K562 (cell line): Measurements from ENCODE around the gene PARD3.

ENCODE experiments used
- ATF1 ChIP-seq, 2 experiments: fragments of 450-650 bp in 1 of 2; IDR thresholded peaks; 2 replicates each; pipeline ENCODE4 v1.6.1; 2016; ENCODE audit warnings: missing compliant biosample characterization in 1 of 2, missing genetic modification characterization in 1 of 2
- CBFB ChIP-seq: sonication (generic); formaldehyde crosslinking; IDR thresholded peaks from 2 replicates; pipeline ENCODE4 v1.4.0; 2020; ENCODE audit warnings: mild to moderate bottlenecking, missing genetic modification reagents
- EZH2 ChIP-seq: IDR thresholded peaks from 2 replicates; pipeline ENCODE4 v1.6.1; 2012; ENCODE audit warnings: low read depth, mild to moderate bottlenecking, inconsistent platforms, low read length, borderline replicate concordance
- NFIC ChIP-seq: fragments of 450-650 bp; IDR thresholded peaks from 2 replicates; pipeline ENCODE4 v1.6.1; 2017; ENCODE audit warnings: mild to moderate bottlenecking, inconsistent platforms
- TCF7 ChIP-seq: sonication (generic); IDR thresholded peaks from 2 replicates; pipeline ENCODE4 v1.6.1; 2016; ENCODE audit warnings: antibody characterized with exemption, borderline replicate concordance
- ZNF217 ChIP-seq: sonication (generic); formaldehyde crosslinking; IDR thresholded peaks from 2 replicates; pipeline ENCODE4 v1.8.0; 2022; ENCODE audit warnings: mild to moderate bottlenecking, missing genetic modification reagents
- TF ChIP-seq, protein P1 (sequence below): IDR thresholded peaks from 2 replicates; pipeline ENCODE4 v1.6.1; 2012; ENCODE audit warnings: low read depth, low read length, improper control_type of control experiment, borderline replicate concordance
- TF ChIP-seq, protein P2 (sequence below), 2 experiments: fragments of 450-650 bp in 1 of 2; sonication (generic) in 1 of 2; formaldehyde crosslinking; conservative IDR thresholded peaks; 2 replicates each; pipeline versions ENCODE4 v1.4.0 to v1.8.1; 2020 to 2022; ENCODE audit warnings: mild to moderate bottlenecking in 1 of 2, missing genetic modification reagents in 1 of 2

DNA sequence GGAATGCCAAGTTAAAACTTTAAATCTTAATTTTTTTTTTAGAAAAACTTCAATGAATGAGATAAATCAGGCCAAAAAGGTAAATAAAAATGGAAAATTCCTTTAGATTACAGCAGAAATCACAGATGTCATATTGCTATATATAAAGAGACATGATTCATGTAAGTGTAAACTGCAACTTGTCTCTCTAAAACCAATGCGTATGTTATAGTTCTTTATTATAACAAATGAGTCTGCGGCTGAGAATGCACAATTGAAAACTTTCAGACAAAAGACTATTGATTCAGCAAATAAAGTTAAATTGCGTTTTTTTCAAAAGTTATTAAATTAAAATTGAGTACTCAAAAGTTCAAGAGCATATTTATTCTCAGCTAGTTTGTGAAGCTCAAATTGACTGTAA lies 425.3 kb downstream of the PARD3 start:
- TF ChIP-seq EZH2 (no peak), NFIC (no peak), TCF7 (no peak), CBFB (CRISPR knock-in tag) (no peak), ZNF217 (no peak), ATF1 (CRISPR knock-in tag; IDR thresholded peaks at IDR 0.05) (no peak), ATF1 (tag; IDR thresholded peaks at IDR 0.05) (no peak)
- TF ChIP-seq, protein P1, sequence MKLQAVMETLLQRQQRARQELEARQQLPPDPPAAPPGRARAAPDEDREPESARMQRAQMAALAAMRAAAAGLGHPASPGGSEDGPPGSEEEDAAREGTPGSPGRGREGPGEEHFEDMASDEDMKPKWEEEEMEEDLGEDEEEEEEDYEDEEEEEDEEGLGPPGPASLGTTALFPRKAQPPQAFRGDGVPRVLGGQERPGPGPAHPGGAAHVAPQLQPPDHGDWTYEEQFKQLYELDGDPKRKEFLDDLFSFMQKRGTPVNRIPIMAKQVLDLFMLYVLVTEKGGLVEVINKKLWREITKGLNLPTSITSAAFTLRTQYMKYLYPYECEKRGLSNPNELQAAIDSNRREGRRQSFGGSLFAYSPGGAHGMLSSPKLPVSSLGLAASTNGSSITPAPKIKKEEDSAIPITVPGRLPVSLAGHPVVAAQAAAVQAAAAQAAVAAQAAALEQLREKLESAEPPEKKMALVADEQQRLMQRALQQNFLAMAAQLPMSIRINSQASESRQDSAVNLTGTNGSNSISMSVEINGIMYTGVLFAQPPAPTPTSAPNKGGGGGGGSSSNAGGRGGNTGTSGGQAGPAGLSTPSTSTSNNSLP: no peak
- TF ChIP-seq, protein P2, sequence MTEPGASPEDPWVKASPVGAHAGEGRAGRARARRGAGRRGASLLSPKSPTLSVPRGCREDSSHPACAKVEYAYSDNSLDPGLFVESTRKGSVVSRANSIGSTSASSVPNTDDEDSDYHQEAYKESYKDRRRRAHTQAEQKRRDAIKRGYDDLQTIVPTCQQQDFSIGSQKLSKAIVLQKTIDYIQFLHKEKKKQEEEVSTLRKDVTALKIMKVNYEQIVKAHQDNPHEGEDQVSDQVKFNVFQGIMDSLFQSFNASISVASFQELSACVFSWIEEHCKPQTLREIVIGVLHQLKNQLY (CRISPR knock-in tag; conservative IDR thresholded peaks at IDR 0.05): no peak
